Measurements from ENCODE around the gene FIS1. TPM values are rescaled to one million over a fixed set of nuclear protein-coding genes. Genes with fewer than 3 reads are reported as not detected.

Gene FIS1
- total and polyA plus RNA-seq, 2 experiments from 2014 or later = 130 to 131 TPM

DNA sequence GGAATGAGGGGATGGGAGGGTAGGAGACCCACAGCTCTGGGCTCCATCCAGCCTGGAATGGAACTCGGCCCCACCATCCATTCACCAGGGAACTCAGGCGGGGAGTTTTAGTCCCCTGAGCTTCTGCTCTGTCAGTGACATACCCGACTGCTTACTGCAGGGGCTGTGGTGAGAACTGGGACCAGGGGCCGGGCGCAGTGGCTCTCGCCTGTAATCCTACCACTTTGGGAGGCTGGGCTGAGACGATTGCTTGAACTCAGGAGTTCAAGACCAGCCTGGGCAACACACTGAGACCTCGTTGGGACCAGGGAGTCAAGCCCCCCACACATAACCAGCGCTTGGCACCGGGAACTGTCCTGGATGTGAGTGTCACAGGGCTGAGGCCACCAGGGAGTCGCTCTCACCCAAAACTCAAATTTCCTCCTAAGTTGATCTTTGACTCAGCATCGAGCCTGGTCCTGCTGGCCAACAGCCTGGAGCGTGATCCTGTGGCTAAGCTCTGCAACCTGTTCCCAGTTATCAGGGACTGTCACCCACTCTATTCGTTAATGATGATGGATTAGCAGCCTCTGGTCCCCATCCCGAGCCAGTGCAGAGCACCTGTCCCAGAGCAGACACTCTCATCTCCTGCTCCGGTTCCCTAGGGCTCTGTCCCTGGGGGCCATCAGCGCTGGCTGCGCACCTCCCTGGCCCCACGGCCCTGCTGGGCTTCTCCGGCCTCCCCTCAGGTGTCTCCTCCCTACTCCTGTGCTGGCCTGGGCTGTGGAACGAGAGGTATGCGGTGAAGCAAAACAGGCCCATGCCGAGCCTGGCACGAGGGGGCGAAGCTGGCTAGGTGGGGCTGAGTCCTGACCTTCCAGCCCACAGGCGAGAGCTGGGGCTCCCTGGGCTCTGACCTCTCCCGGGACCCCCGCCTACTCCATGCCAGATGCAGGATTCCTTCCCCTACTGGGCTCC is 6.4 kb downstream of the FIS1 start:
- Histone ChIP-seq H2AFZ (no peak overlapping the region), H3K4me3 (no peak overlapping the region), H3K79me2 (replicated peaks; ENCODE audit: insufficient read depth) (peaks cover 19% of the 10 kb centered on the region), H3F3A (replicated peaks; ENCODE audit: low read depth) (peaks cover 33% of the 10 kb centered on the region), H3K27ac (ENCODE audit: low read depth) (peak overlapping the region; percentile 72), H3K4me2 (peak overlapping the region; percentile 65), H3K36me3 (ENCODE audit: insufficient read depth) (no peaks in the 10 kb centered on the region), H3K27me3 (ENCODE audit: insufficient read depth) (no peaks in the 10 kb centered on the region), H3K4me1 (ENCODE audit: insufficient read depth) (peaks cover 28% of the 10 kb centered on the region), H3K9me2 (ENCODE audit: insufficient read depth) (no peaks in the 10 kb centered on the region), H4K20me1 (replicated peaks; ENCODE audit: insufficient read depth) (peaks cover 6% of the 10 kb centered on the region)
- Mint-ChIP-seq H3K36me3 (ENCODE audit: low read depth) (peaks cover 17% of the 10 kb centered on the region), H3K4me3 (no peak overlapping the region; the same call in 2 of the 3 replicates), H3K27ac (peak overlapping the region; percentile 48), H3K9me3 (no peaks in the 10 kb centered on the region), H3K4me1 (peaks cover 21% of the 10 kb centered on the region), H3K27me3 (ENCODE audit: insufficient read depth, low read depth, poor library complexity) (peaks cover 16% of the 10 kb centered on the region)
- ATAC-seq = peak; percentile 6; the same call in 2 of the 3 replicates
- no peak for DNase-seq (ENCODE audit: low spot score)
- TF ChIP-seq EZH2phosphoT487 (IDR thresholded peaks at IDR 0.05; ENCODE audit: unreplicated experiment) (no peak), POLR2AphosphoS5 (IDR thresholded peaks at IDR 0.05; ENCODE audit: low read depth) (no peak), JUNB (IDR thresholded peaks at IDR 0.05; ENCODE audit: unreplicated experiment) (no peak), STAT1 (IDR thresholded peaks at IDR 0.05; ENCODE audit: unreplicated experiment) (no peak), NANOG (IDR thresholded peaks at IDR 0.05; ENCODE audit: borderline replicate concordance) (no peak), EZH2 (IDR thresholded peaks at IDR 0.05; ENCODE audit: low read depth, unreplicated experiment) (no peak), ZNF331 (CRISPR knock-in tag; IDR thresholded peaks at IDR 0.05; ENCODE audit: low read depth) (no peak), CREB1 (CRISPR knock-in tag; IDR thresholded peaks at IDR 0.05; ENCODE audit: low read depth) (no peak), ZNF114 (CRISPR knock-in tag; IDR thresholded peaks at IDR 0.05) (no peak)
- TF ChIP-seq, protein P1, sequence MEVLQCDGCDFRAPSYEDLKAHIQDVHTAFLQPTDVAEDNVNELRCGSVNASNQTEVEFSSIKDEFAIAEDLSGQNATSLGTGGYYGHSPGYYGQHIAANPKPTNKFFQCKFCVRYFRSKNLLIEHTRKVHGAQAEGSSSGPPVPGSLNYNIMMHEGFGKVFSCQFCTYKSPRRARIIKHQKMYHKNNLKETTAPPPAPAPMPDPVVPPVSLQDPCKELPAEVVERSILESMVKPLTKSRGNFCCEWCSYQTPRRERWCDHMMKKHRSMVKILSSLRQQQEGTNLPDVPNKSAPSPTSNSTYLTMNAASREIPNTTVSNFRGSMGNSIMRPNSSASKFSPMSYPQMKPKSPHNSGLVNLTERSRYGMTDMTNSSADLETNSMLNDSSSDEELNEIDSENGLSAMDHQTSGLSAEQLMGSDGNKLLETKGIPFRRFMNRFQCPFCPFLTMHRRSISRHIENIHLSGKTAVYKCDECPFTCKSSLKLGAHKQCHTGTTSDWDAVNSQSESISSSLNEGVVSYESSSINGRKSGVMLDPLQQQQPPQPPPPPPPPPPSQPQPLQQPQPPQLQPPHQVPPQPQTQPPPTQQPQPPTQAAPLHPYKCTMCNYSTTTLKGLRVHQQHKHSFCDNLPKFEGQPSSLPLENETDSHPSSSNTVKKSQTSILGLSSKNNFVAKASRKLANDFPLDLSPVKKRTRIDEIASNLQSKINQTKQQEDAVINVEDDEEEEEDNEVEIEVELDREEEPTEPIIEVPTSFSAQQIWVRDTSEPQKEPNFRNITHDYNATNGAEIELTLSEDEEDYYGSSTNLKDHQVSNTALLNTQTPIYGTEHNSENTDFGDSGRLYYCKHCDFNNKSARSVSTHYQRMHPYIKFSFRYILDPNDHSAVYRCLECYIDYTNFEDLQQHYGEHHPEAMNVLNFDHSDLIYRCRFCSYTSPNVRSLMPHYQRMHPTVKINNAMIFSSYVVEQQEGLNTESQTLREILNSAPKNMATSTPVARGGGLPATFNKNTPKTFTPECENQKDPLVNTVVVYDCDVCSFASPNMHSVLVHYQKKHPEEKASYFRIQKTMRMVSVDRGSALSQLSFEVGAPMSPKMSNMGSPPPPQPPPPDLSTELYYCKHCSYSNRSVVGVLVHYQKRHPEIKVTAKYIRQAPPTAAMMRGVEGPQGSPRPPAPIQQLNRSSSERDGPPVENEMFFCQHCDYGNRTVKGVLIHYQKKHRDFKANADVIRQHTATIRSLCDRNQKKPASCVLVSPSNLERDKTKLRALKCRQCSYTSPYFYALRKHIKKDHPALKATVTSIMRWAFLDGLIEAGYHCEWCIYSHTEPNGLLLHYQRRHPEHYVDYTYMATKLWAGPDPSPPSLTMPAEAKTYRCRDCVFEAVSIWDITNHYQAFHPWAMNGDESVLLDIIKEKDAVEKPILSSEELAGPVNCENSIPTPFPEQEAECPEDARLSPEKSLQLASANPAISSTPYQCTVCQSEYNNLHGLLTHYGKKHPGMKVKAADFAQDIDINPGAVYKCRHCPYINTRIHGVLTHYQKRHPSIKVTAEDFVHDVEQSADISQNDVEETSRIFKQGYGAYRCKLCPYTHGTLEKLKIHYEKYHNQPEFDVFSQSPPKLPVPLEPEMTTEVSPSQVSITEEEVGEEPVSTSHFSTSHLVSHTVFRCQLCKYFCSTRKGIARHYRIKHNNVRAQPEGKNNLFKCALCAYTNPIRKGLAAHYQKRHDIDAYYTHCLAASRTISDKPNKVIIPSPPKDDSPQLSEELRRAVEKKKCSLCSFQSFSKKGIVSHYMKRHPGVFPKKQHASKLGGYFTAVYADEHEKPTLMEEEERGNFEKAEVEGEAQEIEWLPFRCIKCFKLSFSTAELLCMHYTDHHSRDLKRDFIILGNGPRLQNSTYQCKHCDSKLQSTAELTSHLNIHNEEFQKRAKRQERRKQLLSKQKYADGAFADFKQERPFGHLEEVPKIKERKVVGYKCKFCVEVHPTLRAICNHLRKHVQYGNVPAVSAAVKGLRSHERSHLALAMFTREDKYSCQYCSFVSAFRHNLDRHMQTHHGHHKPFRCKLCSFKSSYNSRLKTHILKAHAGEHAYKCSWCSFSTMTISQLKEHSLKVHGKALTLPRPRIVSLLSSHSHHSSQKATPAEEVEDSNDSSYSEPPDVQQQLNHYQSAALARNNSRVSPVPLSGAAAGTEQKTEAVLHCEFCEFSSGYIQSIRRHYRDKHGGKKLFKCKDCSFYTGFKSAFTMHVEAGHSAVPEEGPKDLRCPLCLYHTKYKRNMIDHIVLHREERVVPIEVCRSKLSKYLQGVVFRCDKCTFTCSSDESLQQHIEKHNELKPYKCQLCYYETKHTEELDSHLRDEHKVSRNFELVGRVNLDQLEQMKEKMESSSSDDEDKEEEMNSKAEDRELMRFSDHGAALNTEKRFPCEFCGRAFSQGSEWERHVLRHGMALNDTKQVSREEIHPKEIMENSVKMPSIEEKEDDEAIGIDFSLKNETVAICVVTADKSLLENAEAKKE (CRISPR knock-in tag; IDR thresholded peaks at IDR 0.05) = no peak
- TF ChIP-seq, protein P2, sequence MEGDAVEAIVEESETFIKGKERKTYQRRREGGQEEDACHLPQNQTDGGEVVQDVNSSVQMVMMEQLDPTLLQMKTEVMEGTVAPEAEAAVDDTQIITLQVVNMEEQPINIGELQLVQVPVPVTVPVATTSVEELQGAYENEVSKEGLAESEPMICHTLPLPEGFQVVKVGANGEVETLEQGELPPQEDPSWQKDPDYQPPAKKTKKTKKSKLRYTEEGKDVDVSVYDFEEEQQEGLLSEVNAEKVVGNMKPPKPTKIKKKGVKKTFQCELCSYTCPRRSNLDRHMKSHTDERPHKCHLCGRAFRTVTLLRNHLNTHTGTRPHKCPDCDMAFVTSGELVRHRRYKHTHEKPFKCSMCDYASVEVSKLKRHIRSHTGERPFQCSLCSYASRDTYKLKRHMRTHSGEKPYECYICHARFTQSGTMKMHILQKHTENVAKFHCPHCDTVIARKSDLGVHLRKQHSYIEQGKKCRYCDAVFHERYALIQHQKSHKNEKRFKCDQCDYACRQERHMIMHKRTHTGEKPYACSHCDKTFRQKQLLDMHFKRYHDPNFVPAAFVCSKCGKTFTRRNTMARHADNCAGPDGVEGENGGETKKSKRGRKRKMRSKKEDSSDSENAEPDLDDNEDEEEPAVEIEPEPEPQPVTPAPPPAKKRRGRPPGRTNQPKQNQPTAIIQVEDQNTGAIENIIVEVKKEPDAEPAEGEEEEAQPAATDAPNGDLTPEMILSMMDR (conservative IDR thresholded peaks at IDR 0.05; ENCODE audit: low read depth in 2 of 2) = no peak
- TF ChIP-seq, protein P3, sequence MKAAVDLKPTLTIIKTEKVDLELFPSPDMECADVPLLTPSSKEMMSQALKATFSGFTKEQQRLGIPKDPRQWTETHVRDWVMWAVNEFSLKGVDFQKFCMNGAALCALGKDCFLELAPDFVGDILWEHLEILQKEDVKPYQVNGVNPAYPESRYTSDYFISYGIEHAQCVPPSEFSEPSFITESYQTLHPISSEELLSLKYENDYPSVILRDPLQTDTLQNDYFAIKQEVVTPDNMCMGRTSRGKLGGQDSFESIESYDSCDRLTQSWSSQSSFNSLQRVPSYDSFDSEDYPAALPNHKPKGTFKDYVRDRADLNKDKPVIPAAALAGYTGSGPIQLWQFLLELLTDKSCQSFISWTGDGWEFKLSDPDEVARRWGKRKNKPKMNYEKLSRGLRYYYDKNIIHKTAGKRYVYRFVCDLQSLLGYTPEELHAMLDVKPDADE (IDR thresholded peaks at IDR 0.05) = no peak
- TF ChIP-seq, protein P4, sequence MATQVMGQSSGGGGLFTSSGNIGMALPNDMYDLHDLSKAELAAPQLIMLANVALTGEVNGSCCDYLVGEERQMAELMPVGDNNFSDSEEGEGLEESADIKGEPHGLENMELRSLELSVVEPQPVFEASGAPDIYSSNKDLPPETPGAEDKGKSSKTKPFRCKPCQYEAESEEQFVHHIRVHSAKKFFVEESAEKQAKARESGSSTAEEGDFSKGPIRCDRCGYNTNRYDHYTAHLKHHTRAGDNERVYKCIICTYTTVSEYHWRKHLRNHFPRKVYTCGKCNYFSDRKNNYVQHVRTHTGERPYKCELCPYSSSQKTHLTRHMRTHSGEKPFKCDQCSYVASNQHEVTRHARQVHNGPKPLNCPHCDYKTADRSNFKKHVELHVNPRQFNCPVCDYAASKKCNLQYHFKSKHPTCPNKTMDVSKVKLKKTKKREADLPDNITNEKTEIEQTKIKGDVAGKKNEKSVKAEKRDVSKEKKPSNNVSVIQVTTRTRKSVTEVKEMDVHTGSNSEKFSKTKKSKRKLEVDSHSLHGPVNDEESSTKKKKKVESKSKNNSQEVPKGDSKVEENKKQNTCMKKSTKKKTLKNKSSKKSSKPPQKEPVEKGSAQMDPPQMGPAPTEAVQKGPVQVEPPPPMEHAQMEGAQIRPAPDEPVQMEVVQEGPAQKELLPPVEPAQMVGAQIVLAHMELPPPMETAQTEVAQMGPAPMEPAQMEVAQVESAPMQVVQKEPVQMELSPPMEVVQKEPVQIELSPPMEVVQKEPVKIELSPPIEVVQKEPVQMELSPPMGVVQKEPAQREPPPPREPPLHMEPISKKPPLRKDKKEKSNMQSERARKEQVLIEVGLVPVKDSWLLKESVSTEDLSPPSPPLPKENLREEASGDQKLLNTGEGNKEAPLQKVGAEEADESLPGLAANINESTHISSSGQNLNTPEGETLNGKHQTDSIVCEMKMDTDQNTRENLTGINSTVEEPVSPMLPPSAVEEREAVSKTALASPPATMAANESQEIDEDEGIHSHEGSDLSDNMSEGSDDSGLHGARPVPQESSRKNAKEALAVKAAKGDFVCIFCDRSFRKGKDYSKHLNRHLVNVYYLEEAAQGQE (IDR thresholded peaks at IDR 0.05; ENCODE audit: unreplicated experiment) = no peak
